GM12878 (cell line): Measurements from ENCODE around the gene REPS1. TPM values are rescaled to one million over a fixed set of nuclear protein-coding genes. Genes with fewer than 3 reads are reported as not detected.
A peak's percentile ranks its signal among the peaks of the same experiment; 100 is the strongest.

Experiments
- ATAC-seq: fragments of 200-7000 bp; cut with Tn5 transposase; 3 replicates; pipeline ENCODE4 v1.9.1; 2020; ENCODE audit warnings: mild to moderate bottlenecking, moderate library complexity
- BruUV-seq: library from RNA; stranded (reverse); fragments of 400-500 nt; replicated peaks from 2 replicates; lab custom pipeline; 2021; lab: Mats Ljungman, UMichigan
- CTCF ChIA-PET: fragments of 300-600 bp; sonication (Branson Sonifier 250); formaldehyde crosslinking; extraction: SDS; loops from one replicate; lab custom pipeline; 2021; ENCODE audit warnings: inconsistent platforms; lab: Yijun Ruan, JAX
- POLR2A ChIA-PET: fragments of 350-600 bp; formaldehyde crosslinking; extraction: SDS; loops from one replicate; lab custom pipeline; 2021; ENCODE audit warnings: inconsistent platforms; lab: Charles Lee
- RAD21 ChIA-PET: fragments of 300-600 bp; sonication (Branson Sonifier 250); formaldehyde crosslinking; loops from one replicate; lab custom pipeline; 2023; ENCODE audit warnings: antibody characterized with exemption; ENCODE audit not compliant: unreplicated experiment; lab: Charles Lee
- SMC1A ChIA-PET: fragments of 300-600 bp; sonication (Branson Sonifier 250); formaldehyde crosslinking; loops from one replicate; lab custom pipeline; 2023; ENCODE audit not compliant: unreplicated experiment, uncharacterized antibody; lab: Charles Lee
- DNase-seq: peaks from one replicate; pipeline ENCODE4 v3.0.0-alpha.2; 2011; ENCODE audit warnings: low read depth, low spot score
- FAIRE-seq: peaks from 3 replicates; lab custom pipeline; 2011; peaks lifted over from hg19 to GRCh38; lab: Jason Lieb, UNC
- H2AFZ ChIP-seq: 2 replicates; pipeline ENCODE4 v1.6.0; 2011; ENCODE audit warnings: low read depth, low read length, control low read depth; ENCODE audit not compliant: control insufficient read depth
- H3K27ac ChIP-seq: 2 replicates; pipeline ENCODE4 v1.5.1; 2011; ENCODE audit warnings: control low read depth; ENCODE audit not compliant: control insufficient read depth, insufficient read depth
- H3K27me3 ChIP-seq, 2 experiments: replicated peaks in 1 of 2; 2 replicates each; pipeline versions ENCODE4 v1.6.0 to v1.6.1; 2011; ENCODE audit warnings: low read length in 1 of 2; ENCODE audit not compliant: control insufficient read depth in 2 of 2, insufficient read depth in 2 of 2
- H3K36me3 ChIP-seq, 2 experiments: 2 replicates each; pipeline ENCODE4 v1.5.1; 2011; ENCODE audit warnings: low read length in 1 of 2; ENCODE audit not compliant: control insufficient read depth in 2 of 2, insufficient read depth in 2 of 2
- H3K4me1 ChIP-seq: 2 replicates; pipeline ENCODE4 v1.6.1; 2011; ENCODE audit warnings: mild to moderate bottlenecking, low read length, moderate library complexity, mixed read lengths; ENCODE audit not compliant: control insufficient read depth, insufficient read depth
- H3K4me2 ChIP-seq: 2 replicates; pipeline ENCODE4 v1.6.0; 2011; ENCODE audit warnings: control low read depth; ENCODE audit not compliant: control insufficient read depth, insufficient read depth
- H3K4me3 ChIP-seq: fragments of 200-600 bp; sonication (generic); 2 replicates; pipeline ENCODE4 v1.5.1; 2016
- H3K79me2 ChIP-seq: 2 replicates; pipeline ENCODE4 v1.6.0; 2011; ENCODE audit warnings: low read length; ENCODE audit not compliant: control insufficient read depth, insufficient read depth
- H3K9ac ChIP-seq: 2 replicates; pipeline ENCODE4 v1.8.0; 2011; ENCODE audit warnings: low read length, control low read depth, mixed read lengths; ENCODE audit not compliant: control insufficient read depth, insufficient read depth
- H3K9me3 ChIP-seq: replicated peaks from 3 replicates; pipeline ENCODE4 v1.5.1; 2011; ENCODE audit warnings: mild to moderate bottlenecking, low read length; ENCODE audit not compliant: control insufficient read depth, insufficient read depth
- H4K20me1 ChIP-seq: 2 replicates; pipeline ENCODE4 v1.6.0; 2011; ENCODE audit not compliant: control insufficient read depth, insufficient read depth
- BCL11A ChIP-seq: IDR thresholded peaks from 2 replicates; pipeline ENCODE4 v1.6.1; 2011; ENCODE audit warnings: low read depth, low read length
- E4F1 ChIP-seq: fragments of 450-650 bp; IDR thresholded peaks from 2 replicates; pipeline ENCODE4 v1.6.1; 2018; ENCODE audit warnings: borderline replicate concordance, mild to moderate bottlenecking; ENCODE audit not compliant: partially characterized antibody
- ETV6 ChIP-seq, 2 experiments: fragments of 450-650 bp in 1 of 2; IDR thresholded peaks in 1 of 2; conservative IDR thresholded peaks in 1 of 2; 2 replicates each; pipeline ENCODE4 v1.6.1; 2014; ENCODE audit warnings: antibody characterized with exemption in 1 of 2, borderline replicate concordance in 1 of 2, low read depth in 1 of 2, mild to moderate bottlenecking in 1 of 2, moderate library complexity in 1 of 2
- HDAC6 ChIP-seq: fragments of 200-600 bp; sonication (generic); IDR thresholded peaks from one replicate; pipeline ENCODE4 v1.8.0; 2017; ENCODE audit warnings: antibody characterized with exemption; ENCODE audit not compliant: unreplicated experiment
- NR2F1 ChIP-seq: fragments of 450-650 bp; conservative IDR thresholded peaks from 2 replicates; pipeline ENCODE4 v1.6.1; 2017; ENCODE audit warnings: mild to moderate bottlenecking
- SMARCA5 ChIP-seq: fragments of 450-650 bp; IDR thresholded peaks from 2 replicates; pipeline ENCODE4 v1.6.1; 2017; ENCODE audit warnings: mild to moderate bottlenecking
- STAT3 ChIP-seq: IDR thresholded peaks from 2 replicates; pipeline ENCODE4 v1.6.1; 2011; ENCODE audit warnings: low read depth, low read length, improper control_type of control experiment
- TARDBP ChIP-seq: IDR thresholded peaks from 2 replicates; pipeline ENCODE4 v1.6.1; 2016; ENCODE audit warnings: borderline replicate concordance
- ZNF687 ChIP-seq: fragments of 450-650 bp; IDR thresholded peaks from 2 replicates; pipeline ENCODE4 v1.6.1; 2017; ENCODE audit warnings: mild to moderate bottlenecking, moderate library complexity
- WGBS: methylation state at CpG from one replicate; pipeline ENCODE4 v1.1.6; 2016; ENCODE audit warnings: low lambda C conversion rate; ENCODE audit not compliant: insufficient replicate concordance, insufficient coverage; ENCODE audit errors: missing lambda C conversion rate; 5-methylcytosine and 5-hydroxymethylcytosine counted together
- in situ Hi-C: fragments of 300-500 bp; cut with MboI; formaldehyde crosslinking; loops from 9 replicates; pipeline ENCODE4 v1.14.3; 2018; ENCODE audit warnings: mixed read lengths
- intact Hi-C: fragments of 100-400 bp; cut with micrococcal nuclease; formaldehyde crosslinking; loops from one replicate; pipeline ENCODE4 v1.14.2; 2022; ENCODE audit not compliant: unreplicated experiment
- polyA plus RNA-seq, 11 experiments: library from polyadenylated mRNA; depleted of rRNA in 4 of 11; unstranded in 6 of 11; stranded (reverse) in 5 of 11; fragments of >200 nt; fragmentation: Nextera tagmentation in 4 of 11; fragmentation: Illumina TruSeq in 1 of 11; extraction: Ambion mirVana in 4 of 11; extraction: Trizol in 1 of 11; gene quantifications; 1 replicate in 1 of 11; 2 replicates in 10 of 11; pipeline versions ENCODE4 v1.2.1 to v1.2.3, GENCODE V29; 2011 to 2016; ENCODE audit warnings: inconsistent platforms in 2 of 11, missing spikeins in 2 of 11, low read depth in 1 of 11
- total RNA-seq, 4 experiments: library from RNA; depleted of rRNA in 3 of 4; stranded (reverse); fragments of >200 nt in 3 of 4; fragmentation: Illumina TruSeq in 1 of 4; extraction: Trizol in 1 of 4; gene quantifications; 2 replicates each; pipeline versions ENCODE4 v1.2.1 to v1.2.3, GENCODE V29; 2013 to 2021
- TF ChIP-seq, protein P1 (sequence below): IDR thresholded peaks from 2 replicates; pipeline ENCODE4 v1.6.1; 2012; ENCODE audit warnings: improper control_type of control experiment, low read depth, low read length; ENCODE audit not compliant: insufficient replicate concordance

Gene REPS1
- total and polyA plus RNA-seq, 10 of the 15 experiments (the other 5 are each of a cell fraction or from before 2014, with no cell fraction given): 13.7 to 59.3 (median 31.7) TPM

DNA sequence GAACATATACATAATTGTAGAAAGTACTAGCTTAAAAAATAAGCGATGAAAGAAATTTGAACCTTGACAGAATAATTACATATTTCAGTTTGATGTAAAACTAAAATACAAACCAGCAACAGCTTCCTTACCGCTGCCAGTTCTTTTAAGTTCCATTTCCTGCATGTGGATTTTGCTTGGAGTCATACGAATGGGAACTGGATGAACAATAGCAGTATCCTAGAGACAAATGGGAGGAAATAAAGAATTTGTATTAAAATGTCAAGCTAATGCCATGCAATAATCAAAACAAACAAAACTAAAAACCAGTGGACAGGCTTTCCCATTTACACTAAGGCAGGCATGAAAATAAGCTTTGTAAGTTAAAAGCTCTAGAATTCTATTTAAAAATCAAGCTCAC is 67.1 kb downstream of the REPS1 start (continued):
- TF ChIP-seq, protein P1, sequence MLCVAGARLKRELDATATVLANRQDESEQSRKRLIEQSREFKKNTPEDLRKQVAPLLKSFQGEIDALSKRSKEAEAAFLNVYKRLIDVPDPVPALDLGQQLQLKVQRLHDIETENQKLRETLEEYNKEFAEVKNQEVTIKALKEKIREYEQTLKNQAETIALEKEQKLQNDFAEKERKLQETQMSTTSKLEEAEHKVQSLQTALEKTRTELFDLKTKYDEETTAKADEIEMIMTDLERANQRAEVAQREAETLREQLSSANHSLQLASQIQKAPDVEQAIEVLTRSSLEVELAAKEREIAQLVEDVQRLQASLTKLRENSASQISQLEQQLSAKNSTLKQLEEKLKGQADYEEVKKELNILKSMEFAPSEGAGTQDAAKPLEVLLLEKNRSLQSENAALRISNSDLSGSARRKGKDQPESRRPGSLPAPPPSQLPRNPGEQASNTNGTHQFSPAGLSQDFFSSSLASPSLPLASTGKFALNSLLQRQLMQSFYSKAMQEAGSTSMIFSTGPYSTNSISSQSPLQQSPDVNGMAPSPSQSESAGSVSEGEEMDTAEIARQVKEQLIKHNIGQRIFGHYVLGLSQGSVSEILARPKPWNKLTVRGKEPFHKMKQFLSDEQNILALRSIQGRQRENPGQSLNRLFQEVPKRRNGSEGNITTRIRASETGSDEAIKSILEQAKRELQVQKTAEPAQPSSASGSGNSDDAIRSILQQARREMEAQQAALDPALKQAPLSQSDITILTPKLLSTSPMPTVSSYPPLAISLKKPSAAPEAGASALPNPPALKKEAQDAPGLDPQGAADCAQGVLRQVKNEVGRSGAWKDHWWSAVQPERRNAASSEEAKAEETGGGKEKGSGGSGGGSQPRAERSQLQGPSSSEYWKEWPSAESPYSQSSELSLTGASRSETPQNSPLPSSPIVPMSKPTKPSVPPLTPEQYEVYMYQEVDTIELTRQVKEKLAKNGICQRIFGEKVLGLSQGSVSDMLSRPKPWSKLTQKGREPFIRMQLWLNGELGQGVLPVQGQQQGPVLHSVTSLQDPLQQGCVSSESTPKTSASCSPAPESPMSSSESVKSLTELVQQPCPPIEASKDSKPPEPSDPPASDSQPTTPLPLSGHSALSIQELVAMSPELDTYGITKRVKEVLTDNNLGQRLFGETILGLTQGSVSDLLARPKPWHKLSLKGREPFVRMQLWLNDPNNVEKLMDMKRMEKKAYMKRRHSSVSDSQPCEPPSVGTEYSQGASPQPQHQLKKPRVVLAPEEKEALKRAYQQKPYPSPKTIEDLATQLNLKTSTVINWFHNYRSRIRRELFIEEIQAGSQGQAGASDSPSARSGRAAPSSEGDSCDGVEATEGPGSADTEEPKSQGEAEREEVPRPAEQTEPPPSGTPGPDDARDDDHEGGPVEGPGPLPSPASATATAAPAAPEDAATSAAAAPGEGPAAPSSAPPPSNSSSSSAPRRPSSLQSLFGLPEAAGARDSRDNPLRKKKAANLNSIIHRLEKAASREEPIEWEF: no peak
- TF ChIP-seq STAT3 (no peak), SMARCA5 (no peak), NR2F1 (no peak), TARDBP (no peak), BCL11A (no peak)

DNA sequence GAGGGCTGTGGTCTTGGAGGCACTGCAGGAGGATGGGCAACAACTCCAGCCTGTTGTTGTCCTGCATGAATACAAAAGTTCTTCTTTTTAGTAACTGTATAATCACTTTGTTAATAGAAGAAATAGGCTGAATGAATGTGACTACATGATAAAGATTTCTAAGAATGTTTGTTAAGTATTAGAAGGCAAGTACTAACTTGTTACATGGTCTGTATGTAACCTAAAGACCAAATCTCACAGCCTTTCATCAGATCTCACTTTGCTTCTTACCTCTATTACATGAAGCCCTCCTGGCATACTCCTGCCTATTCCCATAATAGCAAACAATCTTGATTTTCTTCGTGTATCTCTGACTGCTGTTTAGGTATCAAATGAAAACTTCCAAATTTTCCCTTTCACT is 73.4 kb downstream of the REPS1 start:
- no peak for DNase-seq
- RAD21 ChIA-PET: no interaction called here
- no peaks in the 10 kb centered on the region for H3K27me3 ChIP-seq
- intact Hi-C loops: loop anchor here (1.0 kb wide), 3 partner anchors 21 to 96 kb away; no protein-coding TSS in a partner anchor
- SMC1A ChIA-PET: interaction anchor here (2.8 kb wide), 1 partner anchor 96 kb away, joined by 17 read pairs; no protein-coding TSS in a partner anchor
- ATAC-seq: peak; percentile 7; the same call in 1 of the 3 replicates
- no peak for FAIRE-seq
- WGBS: 4% methylated on average over 1 of the region's 1 CpG
- H3K27ac ChIP-seq: peak overlapping the region; percentile 31; the same call in 1 of the 2 replicates
- no peaks in the 10 kb centered on the region for H3K9me3 ChIP-seq
- H2AFZ ChIP-seq: no peak overlapping the region
- CTCF ChIA-PET: no interaction called here
- peaks cover 11 to 20% of the 10 kb centered on the region in 2 experiments for H3K36me3 ChIP-seq
- in situ Hi-C loops: no loop called here
- H4K20me1 ChIP-seq: no peaks in the 10 kb centered on the region
- no peak overlapping the region for H3K4me3 ChIP-seq
- no peak overlapping the region for H3K4me2 ChIP-seq
- no peaks in the 10 kb centered on the region for H3K79me2 ChIP-seq
- H3K4me1 ChIP-seq: no peaks in the 10 kb centered on the region
- H3K9ac ChIP-seq: no peak overlapping the region
- BruUV-seq: no TSS peak
- POLR2A ChIA-PET: no interaction called here
- no peak for TF ChIP-seq E4F1
- no peak for TF ChIP-seq ETV6 (conservative IDR thresholded peaks at IDR 0.05 in 1 of 2, IDR thresholded peaks at IDR 0.05 in 1 of 2; ENCODE audit: borderline replicate concordance in 1 of 2, low read depth in 1 of 2)
- no peak for TF ChIP-seq HDAC6
- no peak for TF ChIP-seq ZNF687
